Panc1 (cell line): ENCODE results near the gene ATXN1. TPM values are rescaled to one million over a fixed set of nuclear protein-coding genes. Genes with fewer than 3 reads are reported as not detected.

Experiments
- ATAC-seq: fragments of 200-7000 bp; cut with Tn5 transposase; 2 replicates; pipeline ENCODE4 v1.9.1; 2020; ENCODE audit warnings: mild to moderate bottlenecking, moderate library complexity
- BruUV-seq: library from RNA; stranded (reverse); fragments of 400-500 nt; replicated peaks from 2 replicates; lab custom pipeline; 2021; lab: Mats Ljungman, UMichigan
- CTCF ChIA-PET: fragments of 300-600 bp; sonication (Branson Sonifier 250); formaldehyde crosslinking; loops from one replicate; lab custom pipeline; 2022; ENCODE audit warnings: antibody characterized with exemption; lab: Charles Lee
- POLR2A ChIA-PET: fragments of 300-600 bp; sonication (Branson Sonifier 250); formaldehyde crosslinking; loops from one replicate; lab custom pipeline; 2022; ENCODE audit warnings: antibody characterized with exemption; lab: Charles Lee
- DNase-seq: peaks from one replicate; pipeline ENCODE4 v3.0.0-alpha.2; 2010; ENCODE audit warnings: low read depth, low spot score
- H3K27ac ChIP-seq: 2 replicates; pipeline ENCODE4 v1.5.1; 2011; ENCODE audit warnings: mild to moderate bottlenecking, low read length, inconsistent platforms
- H3K27me3 ChIP-seq: fragments of 200-500 bp; sonication (Bioruptor generic); 2 replicates; pipeline ENCODE4 v1.6.0; 2014; ENCODE audit warnings: low read length, inconsistent platforms; ENCODE audit not compliant: control insufficient read depth, insufficient read depth
- H3K36me3 ChIP-seq: fragments of 200-500 bp; sonication (Bioruptor generic); 2 replicates; pipeline ENCODE4 v1.5.1; 2014; ENCODE audit warnings: inconsistent platforms, mild to moderate bottlenecking, low read length, moderate library complexity; ENCODE audit not compliant: control insufficient read depth, insufficient read depth
- H3K4me1 ChIP-seq: 2 replicates; pipeline ENCODE4 v1.5.1; 2011; ENCODE audit warnings: inconsistent platforms, mild to moderate bottlenecking, low read length, moderate library complexity; ENCODE audit not compliant: control insufficient read depth, insufficient read depth
- H3K4me3 ChIP-seq, 2 experiments: 2 replicates each; pipeline ENCODE4 v1.5.1; 2011 to 2012; ENCODE audit warnings: low read depth in 2 of 2, low read length in 2 of 2, mild to moderate bottlenecking in 2 of 2, inconsistent platforms in 1 of 2, moderate library complexity in 1 of 2
- H3K9me3 ChIP-seq: fragments of 200-500 bp; sonication (Bioruptor generic); 2 replicates; pipeline ENCODE4 v1.5.1; 2014; ENCODE audit warnings: low read depth, mild to moderate bottlenecking, inconsistent platforms, low read length, moderate library complexity; ENCODE audit not compliant: control insufficient read depth, insufficient read depth
- POLR2AphosphoS5 ChIP-seq: IDR thresholded peaks from 2 replicates; pipeline ENCODE4 v1.6.1; 2012; ENCODE audit warnings: mild to moderate bottlenecking, low read depth, low read length, moderate library complexity
- SIN3A ChIP-seq: IDR thresholded peaks from 2 replicates; pipeline ENCODE4 v1.6.1; 2012; ENCODE audit warnings: low read depth, mild to moderate bottlenecking, low read length, moderate library complexity, borderline replicate concordance; ENCODE audit not compliant: insufficient read depth
- TCF7L2 ChIP-seq: IDR thresholded peaks from 2 replicates; pipeline ENCODE4 v1.6.1; 2011; ENCODE audit warnings: mild to moderate bottlenecking, low read depth, low read length, inconsistent platforms
- in situ Hi-C: cut with HindIII; loops from 2 replicates; pipeline ENCODE4 v1.10.0; 2016; ENCODE audit warnings: low sequenced_read_pairs, low pct_unique_long_range_greater_than_20kb
- intact Hi-C: fragments of 100-400 bp; cut with micrococcal nuclease; formaldehyde crosslinking; loops from one replicate; pipeline ENCODE4 v1.10.0; 2022; ENCODE audit not compliant: unreplicated experiment
- total RNA-seq: library from RNA; stranded (reverse); gene quantifications from one replicate; pipeline ENCODE4 v1.2.1, GENCODE V29; 2021; ENCODE audit not compliant: unreplicated experiment
- TF ChIP-seq, protein P1 (sequence below): fragments of 450-650 bp; IDR thresholded peaks from 2 replicates; pipeline ENCODE4 v1.5.1; 2017; ENCODE audit warnings: mild to moderate bottlenecking
- TF ChIP-seq, protein P2 (sequence below), 2 experiments: IDR thresholded peaks; 2 replicates each; pipeline ENCODE4 v1.6.1; 2011 to 2012; ENCODE audit warnings: low read depth in 2 of 2, control low read depth in 1 of 2, low read length in 1 of 2, mild to moderate bottlenecking in 1 of 2, moderate library complexity in 1 of 2; ENCODE audit not compliant: insufficient read depth in 1 of 2

Gene ATXN1
- total RNA-seq, 1 experiment from 2014 or later, result 67.1 TPM

DNA sequence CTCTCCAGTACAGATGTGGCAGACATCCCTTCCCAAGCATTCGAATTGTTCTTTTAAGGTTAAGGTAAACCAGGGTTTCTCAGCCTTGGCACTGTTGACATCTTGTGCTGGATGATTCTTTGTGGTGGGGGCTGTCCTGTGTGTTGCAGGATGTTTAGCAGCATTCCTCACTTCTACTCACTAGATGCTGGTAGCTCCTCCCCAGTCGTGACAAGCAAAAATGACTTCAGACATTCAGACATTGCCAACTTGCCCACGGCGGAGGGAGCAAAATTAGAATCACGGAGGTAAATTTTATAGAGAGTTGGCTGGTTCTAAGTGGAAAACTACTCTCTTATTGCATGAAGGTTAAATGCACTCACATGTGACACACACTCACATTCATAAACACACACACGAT, 334.1 kb downstream of the ATXN1 start:
- TF ChIP-seq, protein P1, sequence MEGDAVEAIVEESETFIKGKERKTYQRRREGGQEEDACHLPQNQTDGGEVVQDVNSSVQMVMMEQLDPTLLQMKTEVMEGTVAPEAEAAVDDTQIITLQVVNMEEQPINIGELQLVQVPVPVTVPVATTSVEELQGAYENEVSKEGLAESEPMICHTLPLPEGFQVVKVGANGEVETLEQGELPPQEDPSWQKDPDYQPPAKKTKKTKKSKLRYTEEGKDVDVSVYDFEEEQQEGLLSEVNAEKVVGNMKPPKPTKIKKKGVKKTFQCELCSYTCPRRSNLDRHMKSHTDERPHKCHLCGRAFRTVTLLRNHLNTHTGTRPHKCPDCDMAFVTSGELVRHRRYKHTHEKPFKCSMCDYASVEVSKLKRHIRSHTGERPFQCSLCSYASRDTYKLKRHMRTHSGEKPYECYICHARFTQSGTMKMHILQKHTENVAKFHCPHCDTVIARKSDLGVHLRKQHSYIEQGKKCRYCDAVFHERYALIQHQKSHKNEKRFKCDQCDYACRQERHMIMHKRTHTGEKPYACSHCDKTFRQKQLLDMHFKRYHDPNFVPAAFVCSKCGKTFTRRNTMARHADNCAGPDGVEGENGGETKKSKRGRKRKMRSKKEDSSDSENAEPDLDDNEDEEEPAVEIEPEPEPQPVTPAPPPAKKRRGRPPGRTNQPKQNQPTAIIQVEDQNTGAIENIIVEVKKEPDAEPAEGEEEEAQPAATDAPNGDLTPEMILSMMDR, result no peak
- TF ChIP-seq SIN3A (no peak), TCF7L2 (no peak), POLR2AphosphoS5 (no peak)
- TF ChIP-seq, protein P2, sequence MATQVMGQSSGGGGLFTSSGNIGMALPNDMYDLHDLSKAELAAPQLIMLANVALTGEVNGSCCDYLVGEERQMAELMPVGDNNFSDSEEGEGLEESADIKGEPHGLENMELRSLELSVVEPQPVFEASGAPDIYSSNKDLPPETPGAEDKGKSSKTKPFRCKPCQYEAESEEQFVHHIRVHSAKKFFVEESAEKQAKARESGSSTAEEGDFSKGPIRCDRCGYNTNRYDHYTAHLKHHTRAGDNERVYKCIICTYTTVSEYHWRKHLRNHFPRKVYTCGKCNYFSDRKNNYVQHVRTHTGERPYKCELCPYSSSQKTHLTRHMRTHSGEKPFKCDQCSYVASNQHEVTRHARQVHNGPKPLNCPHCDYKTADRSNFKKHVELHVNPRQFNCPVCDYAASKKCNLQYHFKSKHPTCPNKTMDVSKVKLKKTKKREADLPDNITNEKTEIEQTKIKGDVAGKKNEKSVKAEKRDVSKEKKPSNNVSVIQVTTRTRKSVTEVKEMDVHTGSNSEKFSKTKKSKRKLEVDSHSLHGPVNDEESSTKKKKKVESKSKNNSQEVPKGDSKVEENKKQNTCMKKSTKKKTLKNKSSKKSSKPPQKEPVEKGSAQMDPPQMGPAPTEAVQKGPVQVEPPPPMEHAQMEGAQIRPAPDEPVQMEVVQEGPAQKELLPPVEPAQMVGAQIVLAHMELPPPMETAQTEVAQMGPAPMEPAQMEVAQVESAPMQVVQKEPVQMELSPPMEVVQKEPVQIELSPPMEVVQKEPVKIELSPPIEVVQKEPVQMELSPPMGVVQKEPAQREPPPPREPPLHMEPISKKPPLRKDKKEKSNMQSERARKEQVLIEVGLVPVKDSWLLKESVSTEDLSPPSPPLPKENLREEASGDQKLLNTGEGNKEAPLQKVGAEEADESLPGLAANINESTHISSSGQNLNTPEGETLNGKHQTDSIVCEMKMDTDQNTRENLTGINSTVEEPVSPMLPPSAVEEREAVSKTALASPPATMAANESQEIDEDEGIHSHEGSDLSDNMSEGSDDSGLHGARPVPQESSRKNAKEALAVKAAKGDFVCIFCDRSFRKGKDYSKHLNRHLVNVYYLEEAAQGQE (IDR thresholded peaks at IDR 0.05; ENCODE audit: insufficient read depth in 1 of 2, low read depth in 2 of 2, low read length in 1 of 2), result no peak
- no peak overlapping the region for H3K4me3 ChIP-seq
- BruUV-seq, result no TSS peak
- CTCF ChIA-PET, result no interaction called here
- no peaks in the 10 kb centered on the region for H3K9me3 ChIP-seq
- peaks cover 4% of the 10 kb centered on the region; the same call in 1 of the 2 replicates for H3K4me1 ChIP-seq
- POLR2A ChIA-PET, result no interaction called here
- no peaks in the 10 kb centered on the region for H3K36me3 ChIP-seq
- no peak for ATAC-seq
- H3K27ac ChIP-seq, result no peak overlapping the region
- in situ Hi-C loops (no loop called here), intact Hi-C loops (no loop called here)
- no peak for DNase-seq
- no peaks in the 10 kb centered on the region for H3K27me3 ChIP-seq

DNA sequence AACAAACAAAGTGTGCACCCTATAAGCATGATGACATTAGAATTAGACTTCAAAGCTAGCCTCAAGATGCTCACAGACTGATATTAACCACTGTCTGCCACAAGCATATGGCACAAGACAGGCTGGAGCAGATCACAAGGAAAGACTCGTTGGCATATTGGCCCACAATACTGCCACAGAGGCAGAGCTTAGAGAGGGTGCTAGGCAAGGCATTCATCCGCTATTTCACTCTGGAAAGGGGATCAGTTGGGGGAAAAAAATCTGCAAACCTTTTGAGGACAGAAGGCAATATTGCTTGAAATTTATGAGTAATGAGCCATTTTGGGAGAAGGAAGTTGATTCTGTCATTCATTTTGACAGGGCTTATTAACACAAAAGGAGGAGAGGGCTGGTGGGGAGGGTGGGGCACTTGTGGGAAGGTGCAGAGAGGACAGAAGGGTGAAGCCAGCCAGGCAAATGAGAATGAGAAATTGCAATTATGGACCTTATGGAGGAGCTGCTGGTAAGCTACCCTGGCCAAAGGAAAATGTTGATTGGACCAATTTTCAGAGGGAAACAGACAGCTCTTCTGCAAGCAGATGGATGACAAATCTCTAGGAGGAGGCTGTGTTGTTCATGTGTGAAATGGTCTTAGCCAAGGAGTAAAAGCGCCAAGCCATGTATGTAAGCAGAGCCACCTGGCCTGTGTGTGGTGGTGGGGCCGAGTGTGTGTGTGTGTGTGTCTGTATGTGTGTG, 335.2 kb downstream of the ATXN1 start:
- no peak for DNase-seq
- intact Hi-C loops, result no loop called here
- TF ChIP-seq SIN3A (no peak), TCF7L2 (no peak), POLR2AphosphoS5 (no peak)
- TF ChIP-seq, protein P2 (IDR thresholded peaks at IDR 0.05; ENCODE audit: insufficient read depth in 1 of 2, low read depth in 2 of 2, low read length in 1 of 2), result no peak
- TF ChIP-seq, protein P1, result no peak
- in situ Hi-C loops, result no loop called here
- Histone ChIP-seq H3K4me1 (peaks cover 11% of the 10 kb centered on the region; the same call in 1 of the 2 replicates), H3K36me3 (no peaks in the 10 kb centered on the region), H3K27me3 (no peaks in the 10 kb centered on the region), H3K4me3 (no peak overlapping the region), H3K27ac (no peak overlapping the region), H3K9me3 (no peaks in the 10 kb centered on the region)
- no peak for ATAC-seq
- ChIA-PET POLR2A (no interaction called here), CTCF (interaction anchor here (0.6 kb wide), 1 partner anchor 563 kb away, joined by 3 read pairs; no protein-coding TSS in a partner anchor)
- no TSS peak for BruUV-seq
